Measurements from ENCODE around the gene KIF5C.

The KIF5C gene

GRCh38 chr2:149002891-149003740 is 128.1 kb downstream of the KIF5C start:
- TF ChIP-seq ZNF114 (tag by site-specific recombination; IDR thresholded peaks at IDR 0.05) = no peak
- TF ChIP-seq ZNF37A (tag by site-specific recombination; IDR thresholded peaks at IDR 0.05) = no peak
- no peak for TF ChIP-seq ZNF366 (tag by site-specific recombination; conservative IDR thresholded peaks at IDR 0.05)
- TF ChIP-seq ZNF623 (tag by site-specific recombination; IDR thresholded peaks at IDR 0.05) = no peak
- no peak for TF ChIP-seq ZNF26 (tag by site-specific recombination; IDR thresholded peaks at IDR 0.05)
- TF ChIP-seq ZNF670 (tag by site-specific recombination; IDR thresholded peaks at IDR 0.05; ENCODE audit: low read depth) = no peak
- Histone ChIP-seq H3K4me3 (ENCODE audit: low read depth, low read length) (no peak overlapping the region), H3K4me1 (ENCODE audit: control insufficient read depth, insufficient read depth, low read length) (no peaks in the 10 kb centered on the region), H3K36me3 (ENCODE audit: control insufficient read depth in 2 of 2, insufficient read depth in 1 of 2, low read length in 2 of 2) (peaks cover 5 to 73% of the 10 kb centered on the region in 2 experiments; a peak in 1 of 3 replicates), H3K27ac (ENCODE audit: extremely low read depth, low read depth, low read length) (no peak overlapping the region), H3K9me3 (ENCODE audit: control insufficient read depth, insufficient read depth, low read depth, low read length) (no peaks in the 10 kb centered on the region)
- ChIA-PET CTCF (no interaction called here), POLR2A (no interaction called here)

GRCh38 chr2:149004836-149005235 is 129.8 kb downstream of the KIF5C start:
- CTCF ChIA-PET = interaction anchor here (0.6 to 1.3 kb wide), 2 partner anchors 12 to 1091 kb away, joined by 3 to 4 read pairs; no protein-coding TSS in a partner anchor
- Histone ChIP-seq H3K4me1 (ENCODE audit: control insufficient read depth, insufficient read depth, low read length) (no peaks in the 10 kb centered on the region), H3K36me3 (ENCODE audit: control insufficient read depth in 2 of 2, insufficient read depth in 1 of 2, low read length in 2 of 2) (peaks cover 5 to 75% of the 10 kb centered on the region in 2 experiments; a peak in 1 of 3 replicates), H3K4me3 (ENCODE audit: low read depth, low read length) (no peak overlapping the region), H3K27ac (ENCODE audit: extremely low read depth, low read depth, low read length) (no peak overlapping the region), H3K9me3 (ENCODE audit: control insufficient read depth, insufficient read depth, low read depth, low read length) (no peaks in the 10 kb centered on the region)
- no peak for TF ChIP-seq GLIS1 (tag by site-specific recombination; IDR thresholded peaks at IDR 0.05)
- no peak for TF ChIP-seq ZNF629 (tag by site-specific recombination; IDR thresholded peaks at IDR 0.05)
- TF ChIP-seq ZNF138 (tag by site-specific recombination; IDR thresholded peaks at IDR 0.05; ENCODE audit: borderline replicate concordance) = no peak
- TF ChIP-seq ZNF776 (tag by site-specific recombination; IDR thresholded peaks at IDR 0.05; ENCODE audit: borderline replicate concordance) = no peak
- no peak for TF ChIP-seq ZNF677 (tag by site-specific recombination; IDR thresholded peaks at IDR 0.05)
- no peak for TF ChIP-seq ZBTB49 (tag by site-specific recombination; IDR thresholded peaks at IDR 0.05; ENCODE audit: low read depth)
- no peak for TF ChIP-seq ZNF280C (tag by site-specific recombination; IDR thresholded peaks at IDR 0.05)
- no peak for TF ChIP-seq ZNF624 (tag by site-specific recombination; IDR thresholded peaks at IDR 0.05)
- TF ChIP-seq ZSCAN23 (tag by site-specific recombination; IDR thresholded peaks at IDR 0.05) = no peak
- no peak for TF ChIP-seq SETDB1 (IDR thresholded peaks at IDR 0.05; ENCODE audit: insufficient read length, low read length)
- POLR2A ChIA-PET = no interaction called here
